ENCODE results near the gene HSD17B11.

DNA sequence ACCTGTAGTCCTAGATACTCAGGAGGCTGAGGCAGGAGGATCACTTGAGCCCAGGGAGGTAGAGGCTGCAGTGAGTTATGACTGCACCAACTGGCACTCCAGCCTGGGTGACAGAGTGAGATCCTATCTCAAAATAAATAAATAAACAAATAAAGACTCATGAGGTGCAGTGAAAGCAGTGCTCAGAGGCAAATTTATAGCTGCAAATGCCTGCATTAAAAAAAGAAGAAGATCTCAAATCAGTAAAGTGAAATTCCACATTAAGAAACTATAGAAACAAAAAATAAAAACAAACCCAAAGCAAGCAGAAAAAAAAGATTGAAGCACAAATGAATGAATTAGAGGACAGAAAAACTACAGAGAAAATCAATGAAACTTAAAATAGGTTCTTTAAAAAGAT, 45.8 kb downstream of the HSD17B11 start:
- TF ChIP-seq, protein P1, sequence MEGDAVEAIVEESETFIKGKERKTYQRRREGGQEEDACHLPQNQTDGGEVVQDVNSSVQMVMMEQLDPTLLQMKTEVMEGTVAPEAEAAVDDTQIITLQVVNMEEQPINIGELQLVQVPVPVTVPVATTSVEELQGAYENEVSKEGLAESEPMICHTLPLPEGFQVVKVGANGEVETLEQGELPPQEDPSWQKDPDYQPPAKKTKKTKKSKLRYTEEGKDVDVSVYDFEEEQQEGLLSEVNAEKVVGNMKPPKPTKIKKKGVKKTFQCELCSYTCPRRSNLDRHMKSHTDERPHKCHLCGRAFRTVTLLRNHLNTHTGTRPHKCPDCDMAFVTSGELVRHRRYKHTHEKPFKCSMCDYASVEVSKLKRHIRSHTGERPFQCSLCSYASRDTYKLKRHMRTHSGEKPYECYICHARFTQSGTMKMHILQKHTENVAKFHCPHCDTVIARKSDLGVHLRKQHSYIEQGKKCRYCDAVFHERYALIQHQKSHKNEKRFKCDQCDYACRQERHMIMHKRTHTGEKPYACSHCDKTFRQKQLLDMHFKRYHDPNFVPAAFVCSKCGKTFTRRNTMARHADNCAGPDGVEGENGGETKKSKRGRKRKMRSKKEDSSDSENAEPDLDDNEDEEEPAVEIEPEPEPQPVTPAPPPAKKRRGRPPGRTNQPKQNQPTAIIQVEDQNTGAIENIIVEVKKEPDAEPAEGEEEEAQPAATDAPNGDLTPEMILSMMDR (IDR thresholded peaks at IDR 0.05; ENCODE audit: poor library complexity): no peak
- TF ChIP-seq EZH2 (IDR thresholded peaks at IDR 0.05; ENCODE audit: borderline replicate concordance) (no peak), EZH2phosphoT487 (IDR thresholded peaks at IDR 0.05; ENCODE audit: low read depth, severe bottlenecking, unreplicated experiment) (no peak)

All from hepatocyte (in vitro differentiated cells).